ENCODE measurements around the gene PIGN. TPM values are rescaled to one million over a fixed set of nuclear protein-coding genes. Genes with fewer than 3 reads are reported as not detected.

The PIGN gene
- total RNA-seq, 1 donor, result 22.9 TPM

DNA sequence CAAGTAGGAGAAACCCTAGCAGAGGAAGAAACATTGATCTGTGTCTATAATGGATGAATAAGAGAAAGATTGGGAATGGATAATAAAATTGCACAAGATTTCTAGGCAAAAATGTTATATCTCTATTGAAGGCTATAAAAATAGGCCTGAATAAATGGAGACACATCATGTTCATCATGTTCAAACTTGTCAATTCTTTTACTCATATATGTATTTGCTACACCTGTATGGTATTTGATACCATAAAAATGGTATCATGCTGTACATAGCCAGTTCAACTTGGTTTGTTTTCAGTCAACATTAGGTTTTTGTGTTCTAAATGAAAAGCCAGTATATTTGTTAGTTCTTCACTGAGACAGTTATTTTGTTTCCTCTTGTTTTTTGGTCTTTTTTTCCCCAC is 161.9 kb downstream of the PIGN start:
- no peak for DNase-seq (ENCODE audit: low read depth in 2 of 3, low spot score in 2 of 3)

DNA sequence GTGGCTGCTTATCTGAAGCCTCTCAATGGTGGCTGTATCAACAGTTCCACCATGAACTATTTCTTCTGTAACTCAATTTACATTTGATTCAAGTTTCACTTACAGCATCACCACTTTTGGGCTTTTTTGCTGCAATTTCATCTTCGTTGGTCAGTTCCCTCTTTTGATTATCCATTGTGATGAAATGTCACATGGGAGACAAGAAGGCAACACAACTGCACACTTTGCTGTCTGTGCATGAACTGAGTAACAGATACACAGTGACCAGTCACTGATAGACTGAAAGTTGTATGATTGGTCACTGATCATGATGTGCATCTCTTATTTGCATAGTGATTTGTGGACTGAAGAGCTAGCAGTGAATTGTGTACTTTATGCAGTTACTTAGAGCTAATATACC is 163.3 kb downstream of the PIGN start:
- DNase-seq (ENCODE audit: low read depth in 2 of 3, low spot score in 2 of 3), result no peak

DNA sequence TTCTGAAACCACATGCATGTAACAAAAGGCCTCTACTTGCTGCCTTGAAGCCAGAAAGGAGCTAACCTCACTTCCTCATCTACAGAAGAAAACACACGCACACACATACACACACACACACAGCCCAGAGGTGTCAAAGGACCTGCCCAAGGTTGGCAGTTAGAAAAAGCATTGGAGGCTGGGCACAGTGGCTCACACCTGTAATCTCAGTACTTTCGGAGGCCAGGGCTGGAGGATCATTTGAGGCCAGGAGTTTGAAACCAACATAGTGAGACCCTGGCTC is 168.2 kb downstream of the PIGN start:
- no peak for DNase-seq (ENCODE audit: low read depth in 2 of 3, low spot score in 2 of 3)

DNA sequence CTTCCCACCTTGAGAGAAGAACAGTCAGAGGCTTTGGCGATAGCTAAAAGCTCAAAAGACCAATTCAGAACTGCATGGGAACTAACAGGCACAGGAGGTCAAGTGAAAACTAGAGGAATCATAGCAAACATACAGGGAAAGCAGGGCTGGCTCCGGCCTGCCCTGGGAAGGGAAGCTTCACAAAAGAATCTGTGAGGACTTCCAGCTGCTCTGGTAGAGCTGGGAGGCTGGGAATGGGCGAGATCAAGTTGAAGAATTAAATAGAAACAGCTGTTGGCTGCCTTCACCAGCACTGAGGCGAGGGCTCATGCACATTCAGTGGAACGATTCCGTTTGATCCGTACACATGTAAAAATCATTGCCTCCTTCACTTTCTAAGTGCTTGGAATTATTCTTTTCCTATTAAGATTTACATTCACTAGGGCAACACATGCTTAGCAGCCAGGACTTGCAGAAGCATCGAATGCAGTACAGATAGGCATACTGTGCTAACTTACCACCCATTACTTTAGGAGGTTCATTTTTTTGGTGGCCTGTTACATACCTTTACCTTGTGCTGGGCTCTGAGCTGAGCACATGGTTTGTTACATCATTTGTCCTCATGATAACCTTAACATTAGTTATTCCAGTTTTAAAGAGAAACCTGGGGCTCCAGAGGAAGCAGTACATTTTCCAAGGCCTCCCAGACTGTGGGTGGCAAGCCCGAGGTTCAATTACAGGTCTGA is 168.7 kb downstream of the PIGN start:
- DNase-seq (ENCODE audit: low read depth in 2 of 3, low spot score in 2 of 3), result no peak

DNA sequence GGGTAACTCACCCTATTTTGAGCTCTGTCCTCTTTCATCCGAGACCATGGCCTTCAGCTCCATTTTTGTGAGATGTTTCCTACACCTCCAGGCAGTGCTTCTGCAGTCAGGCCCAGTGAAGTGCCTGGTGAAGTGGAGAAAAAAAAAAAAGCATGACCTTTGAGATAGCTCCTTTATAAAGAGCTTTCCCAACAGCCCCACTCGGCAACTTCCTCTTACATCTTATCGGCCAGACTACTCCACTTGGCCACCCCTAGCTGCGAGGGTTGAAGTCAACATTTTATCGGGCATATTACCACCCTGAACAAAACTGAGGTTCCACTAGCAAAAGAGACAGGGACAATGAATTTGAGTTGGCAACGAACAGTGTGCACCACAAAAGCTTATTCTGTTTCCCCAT is 169.2 kb downstream of the PIGN start:
- no peak for DNase-seq (ENCODE audit: low read depth in 2 of 3, low spot score in 2 of 3)

DNA sequence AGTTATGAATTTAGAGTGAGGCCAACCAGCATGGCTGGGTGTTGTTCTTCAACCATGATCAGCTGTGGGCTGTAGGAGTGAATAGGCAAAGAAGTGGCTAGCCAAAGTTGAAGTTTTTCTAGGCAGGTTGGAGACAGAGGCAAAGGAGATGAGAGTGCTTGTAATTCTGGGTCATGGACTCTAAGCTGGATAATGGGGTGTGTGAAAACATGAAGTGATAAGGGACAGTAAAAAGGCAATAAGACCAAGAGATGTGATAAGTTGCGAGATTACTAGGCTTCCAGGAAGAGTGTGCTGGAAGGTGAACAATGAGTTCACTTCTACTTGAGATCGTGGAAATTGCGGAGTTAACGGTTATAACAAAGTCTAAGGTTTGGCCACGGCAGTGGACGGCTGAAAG is 175.4 kb downstream of the PIGN start:
- DNase-seq (ENCODE audit: low read depth in 2 of 3, low spot score in 2 of 3), result no peak

DNA sequence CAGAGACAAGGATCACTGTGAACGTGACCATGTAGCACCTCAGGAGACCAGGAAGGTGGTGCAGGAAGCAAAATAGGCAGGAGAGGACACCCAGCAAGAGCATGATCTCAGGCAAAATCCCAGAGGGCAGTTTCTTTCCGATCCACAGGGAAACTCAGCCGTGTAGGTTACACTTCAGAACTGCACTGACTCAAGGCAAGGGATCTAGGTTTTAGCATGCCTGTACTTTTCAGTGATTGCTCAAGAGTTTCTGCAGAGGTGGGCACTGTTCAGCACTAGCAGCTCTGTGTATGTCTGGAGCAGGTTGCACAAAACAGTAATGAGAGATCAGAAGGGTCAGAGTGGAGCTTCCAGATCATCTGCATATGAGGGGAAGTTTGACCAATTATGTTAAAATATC is 177.3 kb downstream of the PIGN start:
- no peak for DNase-seq (ENCODE audit: low read depth in 2 of 3, low spot score in 2 of 3)

DNA sequence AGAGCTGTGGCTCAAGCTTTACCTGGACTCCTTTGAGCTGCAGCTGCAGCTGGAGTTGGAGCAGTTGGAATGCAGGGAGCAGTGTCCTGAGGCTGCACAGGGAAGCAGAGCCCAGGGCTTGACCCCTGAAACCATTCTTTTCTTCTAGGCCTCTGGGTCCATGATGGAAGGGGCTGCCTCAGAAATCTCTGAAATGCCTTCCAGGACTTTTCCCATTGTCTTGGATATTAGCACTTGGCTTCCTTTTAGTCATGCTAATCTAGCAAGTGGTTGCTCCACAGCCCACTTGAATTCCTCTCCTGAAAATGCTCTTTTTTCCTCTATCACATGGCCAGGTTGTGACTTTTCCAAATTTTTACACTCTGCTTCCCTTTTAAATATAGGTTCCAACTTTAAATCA is 185.5 kb downstream of the PIGN start:
- DNase-seq (ENCODE audit: low read depth in 2 of 3, low spot score in 2 of 3), result no peak

DNA sequence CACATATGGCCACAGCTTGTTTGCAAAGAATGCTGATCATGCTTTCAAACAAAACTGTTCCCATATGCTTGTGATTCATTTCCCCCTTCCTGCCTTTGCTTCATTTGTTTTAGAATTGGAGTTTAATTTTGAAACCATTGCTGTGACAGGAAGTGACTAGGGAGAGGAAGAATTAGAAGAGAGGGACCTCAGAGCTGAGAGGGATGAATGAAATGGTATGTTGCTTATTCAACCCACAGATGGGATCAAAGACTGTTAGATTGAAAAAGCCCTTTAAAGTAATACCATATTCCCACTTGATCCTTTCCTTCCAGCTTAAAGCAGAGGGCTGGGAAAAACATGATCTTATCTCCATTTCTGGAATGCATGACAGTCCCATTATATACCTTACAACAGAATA is 187.9 kb downstream of the PIGN start:
- no peak for DNase-seq (ENCODE audit: low read depth in 2 of 3, low spot score in 2 of 3)

DNA sequence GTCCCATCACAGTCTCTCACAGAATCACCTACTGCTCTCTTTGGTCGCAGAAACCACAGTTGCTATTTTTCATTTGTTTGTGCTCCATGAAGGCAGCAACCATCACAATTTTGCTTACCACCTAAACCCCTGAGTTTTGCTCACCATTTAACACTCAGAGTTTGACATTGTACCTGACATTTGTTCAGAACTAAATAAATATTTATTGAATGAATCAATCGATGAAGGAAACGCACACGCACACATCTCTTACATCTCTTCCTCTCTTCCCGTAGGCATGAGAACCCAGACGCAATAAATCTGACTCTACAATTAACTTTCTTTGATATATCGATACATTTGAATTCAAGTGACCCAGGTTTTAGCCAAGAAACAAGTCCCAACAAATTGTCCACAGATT is 188.5 kb downstream of the PIGN start:
- DNase-seq (ENCODE audit: low read depth in 2 of 3, low spot score in 2 of 3), result no peak

DNA sequence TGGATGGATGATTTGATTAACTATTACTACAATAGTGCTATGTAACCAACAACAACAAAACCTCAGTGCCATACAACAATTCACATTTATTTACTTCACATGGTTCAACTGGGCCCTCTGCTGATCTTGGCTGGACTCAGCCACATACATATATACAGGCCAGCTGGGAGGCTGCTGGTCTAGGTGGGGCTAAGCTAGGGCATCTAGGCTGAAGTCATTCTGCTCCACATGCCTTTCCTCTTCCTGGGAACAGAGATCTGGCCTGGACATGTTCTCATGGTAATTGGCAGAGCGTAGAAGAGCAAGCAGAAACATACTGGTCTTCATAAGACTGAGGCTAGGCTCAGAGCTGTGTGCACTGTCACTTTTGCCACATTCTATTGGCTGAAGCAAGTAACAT is 191.2 kb downstream of the PIGN start:
- DNase-seq (ENCODE audit: low read depth in 2 of 3, low spot score in 2 of 3), result no peak

DNA sequence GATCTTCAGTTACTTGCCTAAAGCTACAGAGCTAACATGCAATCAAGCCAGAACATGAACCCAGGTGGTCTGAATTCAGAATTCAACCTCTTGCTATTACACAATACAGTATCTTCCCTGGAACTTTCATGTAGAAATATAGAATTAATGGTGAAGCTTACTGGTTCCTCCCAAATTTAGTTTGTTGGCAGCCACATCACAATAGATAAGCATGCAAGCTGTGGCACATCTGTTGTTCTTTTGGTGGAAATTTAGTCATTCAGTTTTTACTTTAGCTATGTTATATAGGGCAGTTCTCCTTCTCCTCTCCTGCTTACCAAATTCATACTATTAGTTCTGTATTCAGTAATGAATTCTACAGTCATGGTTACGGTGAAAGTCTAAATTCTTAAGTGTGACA is 193.0 kb downstream of the PIGN start:
- no peak for DNase-seq (ENCODE audit: low read depth in 2 of 3, low spot score in 2 of 3)

DNA sequence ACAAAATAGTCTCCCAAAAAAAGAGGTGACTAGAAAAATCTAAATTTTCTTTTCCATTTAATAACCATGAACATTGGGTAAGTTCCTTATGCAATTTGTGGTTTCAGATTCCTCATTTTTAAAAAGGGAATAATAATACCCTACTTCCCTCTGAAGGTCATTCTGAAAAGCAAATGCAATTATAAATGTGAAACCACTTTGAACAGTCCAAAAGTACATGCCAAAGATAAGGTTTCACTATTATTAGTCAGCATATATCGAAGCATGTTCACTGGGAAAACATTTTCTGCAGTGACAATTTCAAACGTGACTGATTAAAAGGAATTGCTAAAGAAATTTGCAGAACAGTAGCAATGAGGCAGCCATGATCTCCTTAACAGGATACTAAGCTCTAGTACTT is 193.9 kb downstream of the PIGN start:
- DNase-seq (ENCODE audit: low read depth in 2 of 3, low spot score in 2 of 3), result no peak

DNA sequence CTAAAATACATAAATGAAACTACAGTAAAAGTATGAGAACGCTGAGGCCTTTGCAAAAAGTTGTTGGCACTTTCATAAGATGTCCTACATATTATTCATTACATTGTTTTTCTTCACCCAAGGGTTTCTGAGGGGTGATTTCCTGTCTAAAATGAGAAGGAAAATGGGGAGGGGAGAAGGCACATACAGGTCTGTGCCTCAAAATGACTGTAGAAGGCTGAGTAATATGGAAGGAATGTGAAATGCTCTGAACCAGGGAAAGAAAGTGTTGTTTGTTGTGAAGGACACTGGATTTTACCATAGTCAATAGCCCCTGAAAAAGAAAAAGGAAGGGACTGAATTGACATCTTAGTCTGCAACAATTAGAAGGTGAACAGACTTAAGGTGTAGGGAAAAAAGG is 194.6 kb downstream of the PIGN start:
- DNase-seq (ENCODE audit: low read depth in 2 of 3, low spot score in 2 of 3), result no peak

DNA sequence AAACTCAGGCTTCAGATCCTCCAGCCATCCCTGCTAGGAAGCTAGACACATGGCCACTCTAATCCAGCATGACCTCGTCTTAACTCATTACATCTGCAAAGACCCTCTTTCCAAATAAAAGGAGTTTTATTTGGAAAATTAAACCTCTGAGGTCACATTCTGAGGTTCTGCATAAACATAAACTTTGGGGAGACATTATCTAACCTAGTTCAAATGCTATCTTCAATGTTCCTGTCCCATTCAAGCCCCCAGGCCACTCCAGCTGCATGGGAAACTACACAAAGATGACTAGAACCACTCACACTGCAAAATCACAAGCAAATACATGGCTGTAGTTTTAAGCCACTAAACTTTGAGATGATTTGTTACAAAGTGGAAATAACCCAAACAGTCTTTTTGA is 195.0 kb downstream of the PIGN start:
- no peak for DNase-seq (ENCODE audit: low read depth in 2 of 3, low spot score in 2 of 3)

DNA sequence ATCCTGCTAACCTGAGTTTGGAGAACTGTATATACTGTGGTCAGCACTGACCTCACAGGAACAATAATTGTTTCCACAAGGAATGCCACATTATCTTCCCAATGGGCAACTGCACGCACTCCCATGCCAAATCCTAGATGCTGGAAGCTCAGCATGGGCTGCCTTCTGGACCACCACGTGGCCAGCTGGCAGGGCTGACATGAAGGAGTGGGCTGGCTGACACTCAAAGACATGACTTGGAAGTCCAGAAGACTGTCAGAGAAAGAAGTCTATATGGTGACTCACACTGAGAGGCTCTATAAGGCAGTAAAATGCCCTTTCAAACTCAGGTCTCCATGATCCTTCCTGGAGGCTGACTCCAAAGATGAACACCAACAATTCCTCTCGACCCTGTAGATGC is 195.7 kb downstream of the PIGN start:
- DNase-seq (ENCODE audit: low read depth in 2 of 3, low spot score in 2 of 3), result no peak

Other genes with a start within 250 kb of the PIGN start
- gene RELCH, start 199 bp upstream of the PIGN start, total RNA-seq, result 29.9 TPM
- gene TNFRSF11A, start 138.3 kb upstream of the PIGN start, total RNA-seq, result 2.2 TPM

Data from hematopoietic multipotent progenitor cell (in vitro differentiated cells).